ENCODE measurements around the gene SPATA2. TPM values are rescaled to one million over a fixed set of nuclear protein-coding genes. Genes with fewer than 3 reads are reported as not detected.

The SPATA2 gene
- total and polyA plus RNA-seq, 2 of the 8 experiments (the other 6 are each of a cell fraction or from before 2014, with no cell fraction given), result 11.0 to 13.0 TPM

DNA sequence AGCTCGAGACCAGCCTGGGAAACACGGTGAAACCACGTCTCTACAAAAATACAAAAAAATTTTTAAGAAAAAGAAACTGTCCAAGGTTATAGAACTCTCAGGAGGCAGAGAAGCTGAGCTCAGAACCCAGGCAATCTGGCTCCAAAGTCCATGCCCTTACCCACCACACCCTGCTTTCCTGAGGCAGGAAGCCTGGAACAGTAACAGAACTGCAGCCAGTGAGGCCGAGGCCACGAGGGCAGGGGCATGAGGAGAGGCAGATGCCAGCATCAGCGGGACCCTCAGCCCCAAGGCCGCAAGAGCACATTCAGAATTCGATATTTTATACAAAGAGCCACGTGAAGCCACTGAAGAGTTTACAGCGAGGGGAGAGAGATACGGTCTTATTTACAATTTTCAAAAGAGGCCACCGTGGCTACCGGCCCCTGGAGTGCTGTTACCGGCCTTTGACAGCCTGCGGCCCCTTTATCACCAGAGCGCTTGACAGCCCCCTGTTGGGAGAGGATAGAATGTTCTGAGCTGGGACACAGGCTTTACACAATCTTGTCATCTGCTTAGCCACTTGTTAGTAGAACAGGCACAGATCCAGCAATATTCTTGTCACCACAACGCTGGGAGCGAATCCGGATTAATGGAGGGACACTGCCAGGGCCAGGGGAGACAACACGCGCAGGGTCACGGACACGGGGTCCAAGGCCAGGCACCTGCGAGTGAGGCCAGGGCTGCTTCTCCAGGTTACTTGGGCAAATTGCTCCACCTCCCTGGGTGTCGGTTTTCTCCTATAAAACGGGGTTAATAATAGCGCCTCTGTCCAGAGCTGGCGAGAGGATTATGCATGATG, 5.6 kb downstream of the SPATA2 start (continued):
- TF ChIP-seq TEAD4 (IDR thresholded peaks at IDR 0.05; ENCODE audit: low read depth, low read length) (no peak), RXRA (IDR thresholded peaks at IDR 0.05; ENCODE audit: insufficient read depth, low read depth, low read length) (no peak), SIN3A (conservative IDR thresholded peaks at IDR 0.05 in 1 of 2, IDR thresholded peaks at IDR 0.05 in 1 of 2; ENCODE audit: low read depth in 1 of 2, low read length in 2 of 2) (0 out of 4 replicates have a peak, but pooled peaks of 1 of the 2 experiments have one; percentile 28)

All from H1 (cell line).